H9 (cell line): ENCODE results near the gene CACNA1I. TPM values are rescaled to one million over a fixed set of nuclear protein-coding genes. Genes with fewer than 3 reads are reported as not detected.

Experiments used
- DNase-seq: peaks from one replicate; pipeline ENCODE4 v3.0.0-alpha.2; 2017
- H2AFZ ChIP-seq: one replicate; pipeline ENCODE4 v1.6.1; 2013; ENCODE audit warnings: mild to moderate bottlenecking, low read length, control low read depth, moderate library complexity
- H2AK5ac ChIP-seq: 2 replicates; pipeline ENCODE4 v1.6.1; 2013; ENCODE audit warnings: low read length, control low read depth, mixed read lengths; ENCODE audit not compliant: insufficient read length
- H2BK120ac ChIP-seq: one replicate; pipeline ENCODE4 v1.6.1; 2013; ENCODE audit warnings: low read depth, mild to moderate bottlenecking, low read length, control low read depth, inconsistent platforms; ENCODE audit not compliant: poor library complexity, severe bottlenecking
- H2BK12ac ChIP-seq: 2 replicates; pipeline ENCODE4 v1.6.1; 2013; ENCODE audit warnings: low read length, control low read depth, mixed read lengths, low read depth; ENCODE audit not compliant: insufficient read length
- H2BK15ac ChIP-seq: 2 replicates; pipeline ENCODE4 v1.6.1; 2013; ENCODE audit warnings: low read depth, low read length, control low read depth
- H2BK20ac ChIP-seq: one replicate; pipeline ENCODE4 v1.6.1; 2013; ENCODE audit warnings: low read depth, mild to moderate bottlenecking, low read length, control low read depth, inconsistent platforms; ENCODE audit not compliant: poor library complexity, severe bottlenecking
- H2BK5ac ChIP-seq: 2 replicates; pipeline ENCODE4 v1.6.1; 2013; ENCODE audit warnings: low read length, control low read depth, mixed read lengths; ENCODE audit not compliant: insufficient read length
- H3K14ac ChIP-seq: 2 replicates; pipeline ENCODE4 v1.6.1; 2013; ENCODE audit warnings: low read length, control low read depth; ENCODE audit not compliant: insufficient read depth
- H3K18ac ChIP-seq: 2 replicates; pipeline ENCODE4 v1.6.1; 2013; ENCODE audit warnings: low read depth, mild to moderate bottlenecking, mixed read lengths, low read length, control low read depth; ENCODE audit not compliant: insufficient read length
- H3K23ac ChIP-seq: 2 replicates; pipeline ENCODE4 v1.6.1; 2013; ENCODE audit warnings: low read length, control low read depth, mixed read lengths, low read depth; ENCODE audit not compliant: insufficient read length
- H3K23me2 ChIP-seq: 2 replicates; pipeline ENCODE4 v1.6.1; 2013; ENCODE audit warnings: low read depth, mild to moderate bottlenecking, mixed read lengths, low read length, control low read depth; ENCODE audit not compliant: insufficient read length, poor library complexity, severe bottlenecking
- H3K27ac ChIP-seq: 2 replicates; pipeline ENCODE4 v1.5.1; 2013; ENCODE audit warnings: low read length, control low read depth, mixed read lengths, low read depth; ENCODE audit not compliant: insufficient read length
- H3K27me3 ChIP-seq: 2 replicates; pipeline ENCODE4 v1.6.1; 2013; ENCODE audit warnings: low read length, control low read depth, inconsistent platforms; ENCODE audit not compliant: insufficient read depth
- H3K4ac ChIP-seq: 2 replicates; pipeline ENCODE4 v1.6.1; 2013; ENCODE audit warnings: low read depth, mild to moderate bottlenecking, control low read depth, inconsistent platforms, low read length, moderate library complexity
- H3K4me1 ChIP-seq: 2 replicates; pipeline ENCODE4 v1.6.1; 2013; ENCODE audit warnings: low read length, control low read depth, inconsistent platforms; ENCODE audit not compliant: insufficient read depth
- H3K4me2 ChIP-seq: 2 replicates; pipeline ENCODE4 v1.6.1; 2013; ENCODE audit warnings: low read length, control low read depth, mixed read lengths; ENCODE audit not compliant: insufficient read length, insufficient read depth
- H3K56ac ChIP-seq: 2 replicates; pipeline ENCODE4 v1.6.1; 2013; ENCODE audit warnings: low read depth, mild to moderate bottlenecking, mixed read lengths, low read length, control low read depth; ENCODE audit not compliant: insufficient read length
- H3K79me1 ChIP-seq: 2 replicates; pipeline ENCODE4 v1.6.1; 2013; ENCODE audit warnings: low read depth, mild to moderate bottlenecking, moderate library complexity, low read length, control low read depth, inconsistent platforms; ENCODE audit not compliant: insufficient read depth, poor library complexity, severe bottlenecking
- H3K79me2 ChIP-seq: 2 replicates; pipeline ENCODE4 v1.6.1; 2013; ENCODE audit warnings: low read length, control low read depth, inconsistent platforms; ENCODE audit not compliant: insufficient read depth
- H3K9ac ChIP-seq: 2 replicates; pipeline ENCODE4 v1.6.1; 2013; ENCODE audit warnings: low read length, control low read depth, mixed read lengths; ENCODE audit not compliant: insufficient read length; ENCODE audit errors: extremely low read depth
- H3K9me3 ChIP-seq: one replicate; pipeline ENCODE4 v1.6.1; 2013; ENCODE audit warnings: low read depth, low read length, inconsistent platforms; ENCODE audit not compliant: control insufficient read depth
- H3T11ph ChIP-seq: one replicate; pipeline ENCODE4 v1.6.1; 2013; ENCODE audit warnings: mild to moderate bottlenecking, low read length, control low read depth, inconsistent platforms
- H4K20me1 ChIP-seq: one replicate; pipeline ENCODE4 v1.6.1; 2013; ENCODE audit not compliant: control insufficient read depth, insufficient read length, insufficient read depth
- H4K5ac ChIP-seq: 2 replicates; pipeline ENCODE4 v1.6.1; 2013; ENCODE audit warnings: low read depth, mild to moderate bottlenecking, mixed read lengths, low read length, control low read depth; ENCODE audit not compliant: insufficient read length
- H4K8ac ChIP-seq: replicated peaks from 2 replicates; pipeline ENCODE4 v1.6.1; 2013; ENCODE audit warnings: low read length, control low read depth, mixed read lengths, low read depth; ENCODE audit not compliant: insufficient read length
- H4K91ac ChIP-seq: 2 replicates; pipeline ENCODE4 v1.6.1; 2013; ENCODE audit warnings: low read depth, mild to moderate bottlenecking, moderate library complexity, mixed read lengths, low read length, control low read depth; ENCODE audit not compliant: insufficient read length
- H3K27ac Mint-ChIP-seq, 3 experiments: 2 replicates in 2 of 3; 3 replicates in 1 of 3; pipeline ENCODE4 v1.8.0; 2020 to 2021; ENCODE audit warnings: mixed read lengths in 3 of 3, mild to moderate bottlenecking in 1 of 3, moderate library complexity in 1 of 3
- H3K27me3 Mint-ChIP-seq: 2 replicates; pipeline ENCODE4 v1.8.0; 2021; ENCODE audit warnings: low read depth, mild to moderate bottlenecking, moderate library complexity, mixed read lengths
- H3K36me3 Mint-ChIP-seq, 3 experiments: 2 replicates in 2 of 3; 3 replicates in 1 of 3; pipeline ENCODE4 v1.8.0; 2020 to 2021; ENCODE audit warnings: low read depth in 3 of 3, mixed read lengths in 3 of 3; ENCODE audit not compliant: insufficient read depth in 1 of 3
- H3K4me1 Mint-ChIP-seq, 2 experiments: 2 replicates each; pipeline ENCODE4 v1.8.0; 2020; ENCODE audit warnings: mixed read lengths in 2 of 2
- H3K4me3 Mint-ChIP-seq, 2 experiments: 2 replicates in 1 of 2; 3 replicates in 1 of 2; pipeline ENCODE4 v1.8.0; 2020 to 2021; ENCODE audit warnings: mild to moderate bottlenecking in 2 of 2, mixed read lengths in 2 of 2, moderate library complexity in 1 of 2
- H3K9me3 Mint-ChIP-seq, 2 experiments: 2 replicates in 1 of 2; 3 replicates in 1 of 2; pipeline ENCODE4 v1.8.0; 2020; ENCODE audit warnings: mild to moderate bottlenecking in 2 of 2, mixed read lengths in 2 of 2, moderate library complexity in 1 of 2
- WGBS: extraction: QIAGEN DNeasy Blood & Tissue Kit; methylation state at CpG from one replicate; pipeline ENCODE4 v1.1.7; 2013; ENCODE audit warnings: missing lambda C conversion rate, low lambda C conversion rate, mixed read lengths; ENCODE audit not compliant: insufficient read length; ENCODE audit errors: extremely low coverage; 5-methylcytosine and 5-hydroxymethylcytosine counted together
- total RNA-seq: library from RNA; stranded (reverse); gene quantifications from 2 replicates; pipeline ENCODE4 v1.2.1, GENCODE V29; 2021
- TF ChIP-seq, protein P1 (sequence below): fragments of 200-600 bp; sonication (generic); conservative IDR thresholded peaks from 3 replicates; pipeline ENCODE4 v1.8.0; 2021; ENCODE audit warnings: antibody characterized with exemption, mild to moderate bottlenecking

CACNA1I gene
- total RNA-seq, 1 experiment from 2014 or later, result 0.50 TPM

DNA sequence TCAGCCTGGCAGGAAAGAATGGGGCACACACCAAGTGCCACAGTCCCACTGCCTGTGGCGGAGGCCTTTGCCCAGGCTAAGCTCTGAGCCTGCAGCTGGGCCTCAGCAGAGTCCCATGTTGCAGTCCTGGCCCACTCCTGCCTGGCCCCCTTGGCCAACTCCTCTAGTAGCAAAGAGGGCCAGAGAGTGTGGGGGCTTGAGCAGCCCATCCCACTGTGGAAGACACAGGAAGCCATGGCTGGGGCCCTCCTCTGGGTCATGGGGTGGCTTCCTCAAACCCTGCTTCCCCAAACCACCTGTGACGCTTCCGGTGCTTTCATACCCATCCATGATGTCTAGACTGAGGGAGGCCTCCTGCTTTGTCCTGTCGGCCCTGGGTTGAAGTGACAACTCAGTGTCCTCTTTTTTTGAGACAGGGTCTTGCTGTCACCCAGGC is 43.8 kb upstream of the CACNA1I start:
- H3K9me3 Mint-ChIP-seq, result no peaks in the 10 kb centered on the region; a peak in 1 of 5 replicates
- no peak overlapping the region for H3K4me3 Mint-ChIP-seq
- H3K23ac ChIP-seq, result no peak overlapping the region
- no peak overlapping the region for H4K8ac ChIP-seq
- no peak overlapping the region for H2BK20ac ChIP-seq
- no peak overlapping the region for H2AK5ac ChIP-seq
- peaks cover 4% of the 10 kb centered on the region for H4K20me1 ChIP-seq
- no peak overlapping the region for H3K27ac ChIP-seq
- H3K9me3 ChIP-seq, result no peaks in the 10 kb centered on the region
- H2BK120ac ChIP-seq, result no peak overlapping the region
- no peak overlapping the region for H2BK5ac ChIP-seq
- H2BK15ac ChIP-seq, result no peak overlapping the region
- H4K5ac ChIP-seq, result no peak overlapping the region
- no peak overlapping the region for H3K9ac ChIP-seq
- no peak overlapping the region for H3K56ac ChIP-seq
- H3K23me2 ChIP-seq, result peaks cover 2% of the 10 kb centered on the region
- no peak overlapping the region for H2AFZ ChIP-seq
- no peaks in the 10 kb centered on the region for H3K79me1 ChIP-seq
- H3K27me3 Mint-ChIP-seq, result no peaks in the 10 kb centered on the region; the same call in 1 of the 2 replicates
- no peaks in the 10 kb centered on the region for H3K27me3 ChIP-seq
- no peak overlapping the region for H4K91ac ChIP-seq
- no CpG with 5 or more reads among the region's 4 CpGs for WGBS
- H3K4me1 Mint-ChIP-seq, result peaks cover 43 to 53% of the 10 kb centered on the region in 2 experiments
- no peak overlapping the region for H3T11ph ChIP-seq
- H3K4me2 ChIP-seq, result no peak overlapping the region
- TF ChIP-seq, protein P1, sequence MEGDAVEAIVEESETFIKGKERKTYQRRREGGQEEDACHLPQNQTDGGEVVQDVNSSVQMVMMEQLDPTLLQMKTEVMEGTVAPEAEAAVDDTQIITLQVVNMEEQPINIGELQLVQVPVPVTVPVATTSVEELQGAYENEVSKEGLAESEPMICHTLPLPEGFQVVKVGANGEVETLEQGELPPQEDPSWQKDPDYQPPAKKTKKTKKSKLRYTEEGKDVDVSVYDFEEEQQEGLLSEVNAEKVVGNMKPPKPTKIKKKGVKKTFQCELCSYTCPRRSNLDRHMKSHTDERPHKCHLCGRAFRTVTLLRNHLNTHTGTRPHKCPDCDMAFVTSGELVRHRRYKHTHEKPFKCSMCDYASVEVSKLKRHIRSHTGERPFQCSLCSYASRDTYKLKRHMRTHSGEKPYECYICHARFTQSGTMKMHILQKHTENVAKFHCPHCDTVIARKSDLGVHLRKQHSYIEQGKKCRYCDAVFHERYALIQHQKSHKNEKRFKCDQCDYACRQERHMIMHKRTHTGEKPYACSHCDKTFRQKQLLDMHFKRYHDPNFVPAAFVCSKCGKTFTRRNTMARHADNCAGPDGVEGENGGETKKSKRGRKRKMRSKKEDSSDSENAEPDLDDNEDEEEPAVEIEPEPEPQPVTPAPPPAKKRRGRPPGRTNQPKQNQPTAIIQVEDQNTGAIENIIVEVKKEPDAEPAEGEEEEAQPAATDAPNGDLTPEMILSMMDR, result no peak
- DNase-seq, result no peak
- H2BK12ac ChIP-seq, result no peak overlapping the region
- H3K36me3 Mint-ChIP-seq, result peaks cover 25 to 69% (median 63%) of the 10 kb centered on the region in 3 experiments
- H3K27ac Mint-ChIP-seq, result no peak overlapping the region
- H3K4ac ChIP-seq, result no peak overlapping the region
- H3K14ac ChIP-seq, result no peak overlapping the region
- no peaks in the 10 kb centered on the region; the same call in 1 of the 2 replicates for H3K79me2 ChIP-seq
- no peak overlapping the region for H3K18ac ChIP-seq
- peaks cover 3% of the 10 kb centered on the region; the same call in 1 of the 2 replicates for H3K4me1 ChIP-seq
